ENCODE results near the gene GYS1. TPM values are rescaled to one million over a fixed set of nuclear protein-coding genes. Genes with fewer than 3 reads are reported as not detected.
A peak's percentile ranks its signal among the peaks of the same experiment; 100 is the strongest.
"Not testable (repeated sequence)": the region's sequence is repeated elsewhere in the genome, so short reads cannot be mapped to it uniquely, and the experiment has no call there.

The GYS1 gene
- total and polyA plus RNA-seq, 2 of the 8 experiments (the other 6 are each of a cell fraction or from before 2014, with no cell fraction given), result 30.0 to 38.7 TPM

- not testable (repeated sequence) for H3K36me3 ChIP-seq (ENCODE audit: control insufficient read depth in 2 of 4, insufficient read depth in 4 of 4, low read length in 3 of 4); H3K79me1 ChIP-seq (ENCODE audit: low read depth, low read length); H3K27ac ChIP-seq (ENCODE audit: low read depth, low read length); H2BK5ac ChIP-seq (ENCODE audit: low read depth, low read length); H3K14ac ChIP-seq (ENCODE audit: insufficient read length); H4K20me1 ChIP-seq (replicated peaks in 1 of 2; ENCODE audit: control insufficient read depth in 1 of 2, insufficient read depth in 2 of 2, low read length in 2 of 2); H3K9me3 ChIP-seq (ENCODE audit: insufficient read depth in 2 of 2, low read depth in 1 of 2, low read length in 1 of 2); H2AK5ac ChIP-seq (ENCODE audit: low read depth, low read length); H3K9ac ChIP-seq (replicated peaks in 1 of 4; ENCODE audit: extremely low read depth in 1 of 4, low read depth in 3 of 4, low read length in 3 of 4); H2BK20ac ChIP-seq (ENCODE audit: low read length); H3K27me3 ChIP-seq (replicated peaks in 1 of 4; ENCODE audit: control insufficient read depth in 3 of 4, extremely low read depth in 1 of 4, insufficient read depth in 3 of 4, low read length in 3 of 4); H4K91ac ChIP-seq (replicated peaks; ENCODE audit: insufficient read length, low read length); H2BK12ac ChIP-seq (ENCODE audit: low read depth, low read length); H2BK15ac ChIP-seq (ENCODE audit: low read length); H2BK120ac ChIP-seq (replicated peaks; ENCODE audit: low read depth, low read length); H3K4ac ChIP-seq (replicated peaks; ENCODE audit: insufficient read length, low read depth, low read length); H3K4me1 ChIP-seq (replicated peaks in 1 of 4; ENCODE audit: control insufficient read depth in 3 of 4, insufficient read depth in 4 of 4, low read length in 3 of 4); H4K5ac ChIP-seq (ENCODE audit: insufficient read length, low read depth, low read length); H3K23me2 ChIP-seq (ENCODE audit: low read depth, low read length); FAIRE-seq; H3K18ac ChIP-seq (ENCODE audit: extremely low read depth, low read length); H4K8ac ChIP-seq (ENCODE audit: extremely low read depth, insufficient read depth, low read length); H3K4me2 ChIP-seq (ENCODE audit: insufficient read depth in 1 of 2, low read depth in 2 of 2, low read length in 2 of 2); H3K23ac ChIP-seq (ENCODE audit: insufficient read length); H3K56ac ChIP-seq (replicated peaks; ENCODE audit: insufficient read length, low read depth, low read length); H2AFZ ChIP-seq (ENCODE audit: low read length); H3K79me2 ChIP-seq (ENCODE audit: control insufficient read depth in 1 of 2, insufficient read depth in 2 of 2, low read length in 2 of 2)
- POLR2A ChIA-PET (ENCODE audit: partially characterized antibody), result interaction anchor here (0.6 kb wide), 1 partner anchor 39 kb away, joined by 3 read pairs; the partner anchor contains the start of gene GYS1
- DNase-seq (ENCODE audit: low read depth in 1 of 2, low spot score in 2 of 2), result peak in 1 of 2 experiments; percentile 91
- WGBS, 2 experiments (ENCODE audit: extremely low coverage in 1 of 2, insufficient coverage in 1 of 2, insufficient read length in 1 of 2, insufficient replicate concordance in 2 of 2, low coverage in 1 of 2, low lambda C conversion rate in 2 of 2, missing lambda C conversion rate in 1 of 2), result 38% methylated on average over 27 of the region's 28 CpGs; no CpG with 5 or more reads in 1 of the 2 experiments
- CTCF ChIA-PET (ENCODE audit: partially characterized antibody), result interaction anchor here (0.6 to 2.5 kb wide), 12 partner anchors 10 to 513 kb away, joined by 3 to 9 read pairs (median 3); a partner anchor contains a TSS
- H3K4me3 ChIP-seq (ENCODE audit: extremely low read depth in 1 of 4, insufficient read depth in 2 of 4, low read depth in 3 of 4, low read length in 4 of 4), result peak within 1 kb of the TSS in 2 of 4 experiments; percentile 13 to 34; a peak in 1 of 8 replicates
- TF ChIP-seq SP1 (IDR thresholded peaks at IDR 0.05; ENCODE audit: low read depth, low read length) (peak; percentile 17; the same call in 1 of the 2 replicates), ATF2 (IDR thresholded peaks at IDR 0.05; ENCODE audit: low read length) (peak; percentile 80; the same call in 1 of the 2 replicates), CTCF (IDR thresholded peaks at IDR 0.05; ENCODE audit: control extremely low read depth in 1 of 3, insufficient read depth in 1 of 3, low read depth in 1 of 3, low read length in 3 of 3) (peak; percentile 33 to 70 (median 34); a peak in 3 of 4 replicates), E2F6 (IDR thresholded peaks at IDR 0.05) (peak; percentile 40; the same call in 1 of the 2 replicates), RAD21 (IDR thresholded peaks at IDR 0.05 in 1 of 2, conservative IDR thresholded peaks at IDR 0.05 in 1 of 2; ENCODE audit: low read depth in 2 of 2, low read length in 2 of 2) (peak in 1 of 2 experiments; percentile 15; a peak in 1 of 4 replicates), TBP (IDR thresholded peaks at IDR 0.05; ENCODE audit: low read depth, low read length) (peak; percentile 98)
Observed at GRCh38 chr19:49031642-49032301, 38.7 kb upstream of the GYS1 start, which contains the start of gene CGB2. TSS of gene CGB2 (plus strand) at chr19:49031890. CDS start at chr19:49032096, 206 bp downstream.

Data from H1 (cell line).